WI38 (cell line): ENCODE results near the gene FGD4.

Experiments used
- H3K4me3 ChIP-seq: 2 replicates; pipeline ENCODE4 v1.5.1; 2011; ENCODE audit warnings: low read depth, mild to moderate bottlenecking, control low read depth, low read length
- TF ChIP-seq, protein P1 (sequence below): IDR thresholded peaks from 2 replicates; pipeline ENCODE4 v1.5.1; 2012; ENCODE audit warnings: low read depth, mild to moderate bottlenecking, control low read depth, low read length

Gene FGD4

GRCh38 chr12:32478858-32479725 lies 79.7 kb downstream of the FGD4 start:
- no peak overlapping the region for H3K4me3 ChIP-seq
- TF ChIP-seq, protein P1, sequence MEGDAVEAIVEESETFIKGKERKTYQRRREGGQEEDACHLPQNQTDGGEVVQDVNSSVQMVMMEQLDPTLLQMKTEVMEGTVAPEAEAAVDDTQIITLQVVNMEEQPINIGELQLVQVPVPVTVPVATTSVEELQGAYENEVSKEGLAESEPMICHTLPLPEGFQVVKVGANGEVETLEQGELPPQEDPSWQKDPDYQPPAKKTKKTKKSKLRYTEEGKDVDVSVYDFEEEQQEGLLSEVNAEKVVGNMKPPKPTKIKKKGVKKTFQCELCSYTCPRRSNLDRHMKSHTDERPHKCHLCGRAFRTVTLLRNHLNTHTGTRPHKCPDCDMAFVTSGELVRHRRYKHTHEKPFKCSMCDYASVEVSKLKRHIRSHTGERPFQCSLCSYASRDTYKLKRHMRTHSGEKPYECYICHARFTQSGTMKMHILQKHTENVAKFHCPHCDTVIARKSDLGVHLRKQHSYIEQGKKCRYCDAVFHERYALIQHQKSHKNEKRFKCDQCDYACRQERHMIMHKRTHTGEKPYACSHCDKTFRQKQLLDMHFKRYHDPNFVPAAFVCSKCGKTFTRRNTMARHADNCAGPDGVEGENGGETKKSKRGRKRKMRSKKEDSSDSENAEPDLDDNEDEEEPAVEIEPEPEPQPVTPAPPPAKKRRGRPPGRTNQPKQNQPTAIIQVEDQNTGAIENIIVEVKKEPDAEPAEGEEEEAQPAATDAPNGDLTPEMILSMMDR: no peak

DNA sequence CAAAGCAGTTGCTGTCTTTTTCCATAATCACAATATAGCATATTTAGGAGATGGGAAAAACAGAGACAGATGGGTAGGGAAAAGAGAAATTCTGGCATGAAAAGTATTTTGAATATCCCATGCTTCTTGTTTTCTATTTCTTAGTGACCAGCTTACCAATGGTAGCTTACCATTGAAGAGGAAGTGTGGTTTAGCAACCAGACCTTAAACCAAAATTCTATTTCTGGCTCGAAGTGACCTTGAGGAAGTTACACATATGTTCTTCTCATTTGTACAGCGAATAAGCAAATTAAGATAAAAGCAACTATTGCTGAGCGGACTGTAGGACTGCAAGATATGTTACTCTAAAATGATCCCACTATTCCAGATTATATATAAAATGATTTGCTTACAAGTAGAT lies 82.9 kb downstream of the FGD4 start:
- TF ChIP-seq, protein P1: no peak

GRCh38 chr12:32483499-32483898 lies 84.1 kb downstream of the FGD4 start:
- no peak overlapping the region for H3K4me3 ChIP-seq
- TF ChIP-seq, protein P1: no peak

More for the DNA sequence above, 82.9 kb downstream of the FGD4 start:
- no peak overlapping the region for H3K4me3 ChIP-seq

- TF ChIP-seq, protein P1: no peak
- no peak overlapping the region for H3K4me3 ChIP-seq
These were observed 84.6 kb downstream of the FGD4 start for GRCh38 chr12:32483993-32484392.

DNA sequence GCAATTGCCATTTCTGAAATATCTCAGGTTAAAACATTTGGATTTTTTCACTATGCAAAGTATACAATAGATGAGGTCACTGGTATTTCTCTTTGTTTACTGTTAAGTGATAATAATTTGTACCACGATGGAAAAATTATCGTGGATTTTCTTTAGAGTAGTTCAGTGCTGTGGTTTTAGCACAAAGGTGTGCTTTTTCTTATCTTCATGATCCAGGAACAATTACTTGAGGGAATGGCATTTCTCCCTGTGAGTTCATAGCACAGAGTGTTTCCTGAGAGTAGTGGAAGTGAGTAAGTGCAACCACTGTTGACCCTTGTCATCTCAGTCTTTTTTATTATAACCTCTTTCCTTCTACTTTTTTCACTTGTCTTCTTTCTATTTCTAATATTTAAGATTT lies 86.8 kb downstream of the FGD4 start:
- TF ChIP-seq, protein P1: no peak
- H3K4me3 ChIP-seq: no peak overlapping the region

DNA sequence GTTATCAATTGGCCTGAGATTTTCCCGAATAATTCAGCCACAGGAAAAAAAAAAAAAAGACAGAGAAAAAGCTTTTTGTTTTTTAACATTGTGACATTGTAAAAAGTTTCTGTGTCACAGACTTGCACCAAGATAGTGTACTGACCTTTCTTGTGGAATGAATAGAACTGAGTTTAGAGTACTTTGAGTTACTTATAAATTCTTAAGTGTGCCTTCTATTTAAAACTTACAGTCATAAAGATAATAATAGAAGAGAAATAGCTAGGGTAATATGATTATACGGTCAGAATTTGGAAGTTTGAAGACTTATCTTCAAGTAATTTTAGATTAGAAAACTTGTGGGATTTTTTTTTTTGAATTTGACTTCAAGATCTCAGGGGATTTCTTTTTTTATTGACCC lies 88.8 kb downstream of the FGD4 start:
- TF ChIP-seq, protein P1: no peak
- H3K4me3 ChIP-seq: no peak overlapping the region

- H3K4me3 ChIP-seq: no peak overlapping the region
- TF ChIP-seq, protein P1: no peak
These were observed 89.7 kb downstream of the FGD4 start for GRCh38 chr12:32489070-32489469.
